Spleen (tissue), 7 donors: Measurements from ENCODE around the gene HPCAL1.
A peak's percentile ranks its signal among the peaks of the same experiment; 100 is the strongest.

ENCODE experiments used
- CTCF ChIP-seq, 11 experiments: fragments of 200-600 bp in 7 of 11; fragments of 450-650 bp in 4 of 11; sonication (generic) in 4 of 11; IDR thresholded peaks in 8 of 11; conservative IDR thresholded peaks in 3 of 11; 1 replicate in 7 of 11; 2 replicates in 4 of 11; pipeline versions ENCODE4 v1.4.0 to v1.8.0; 2016 to 2021; ENCODE audit warnings: antibody characterized with exemption in 11 of 11, inconsistent platforms in 4 of 11, mild to moderate bottlenecking in 1 of 11
- POLR2A ChIP-seq, 3 donors: fragments of 450-650 bp; IDR thresholded peaks; one replicate each; pipeline ENCODE4 v1.5.1; 2017; ENCODE audit warnings: antibody characterized with exemption in 3 of 3, mild to moderate bottlenecking in 1 of 3
- POLR2AphosphoS5 ChIP-seq, 3 donors: sonication (generic); formaldehyde crosslinking; IDR thresholded peaks; one replicate each; pipeline ENCODE4 v1.5.1; 2017; ENCODE audit warnings: antibody characterized with exemption in 3 of 3
- donor health status: DM: no; HTN: no; CAD: no; lungs with moderate emphysema.
- donor health status: DM: no; HTN: no; CAD: no.
- donor health status: DM: no; HTN: no; CAD: no.

- TF ChIP-seq POLR2A (IDR thresholded peaks at IDR 0.05) (no peak), CTCF (IDR thresholded peaks at IDR 0.05 in 8 of 11, conservative IDR thresholded peaks at IDR 0.05 in 3 of 11) (no peak), POLR2AphosphoS5 (IDR thresholded peaks at IDR 0.05) (peak; percentile 52 to 79 (median 69))
Observed at GRCh38 chr2:10285556-10286198, 17.0 kb upstream of the HPCAL1 start.
